T-helper 1 cell (primary cell): Measurements from ENCODE around the gene PEPD.

Experiments
- DNase-seq, 5 donors: peaks; one replicate each; pipeline ENCODE4 v3.0.0-alpha.2; 2012 to 2020

PEPD gene

DNA sequence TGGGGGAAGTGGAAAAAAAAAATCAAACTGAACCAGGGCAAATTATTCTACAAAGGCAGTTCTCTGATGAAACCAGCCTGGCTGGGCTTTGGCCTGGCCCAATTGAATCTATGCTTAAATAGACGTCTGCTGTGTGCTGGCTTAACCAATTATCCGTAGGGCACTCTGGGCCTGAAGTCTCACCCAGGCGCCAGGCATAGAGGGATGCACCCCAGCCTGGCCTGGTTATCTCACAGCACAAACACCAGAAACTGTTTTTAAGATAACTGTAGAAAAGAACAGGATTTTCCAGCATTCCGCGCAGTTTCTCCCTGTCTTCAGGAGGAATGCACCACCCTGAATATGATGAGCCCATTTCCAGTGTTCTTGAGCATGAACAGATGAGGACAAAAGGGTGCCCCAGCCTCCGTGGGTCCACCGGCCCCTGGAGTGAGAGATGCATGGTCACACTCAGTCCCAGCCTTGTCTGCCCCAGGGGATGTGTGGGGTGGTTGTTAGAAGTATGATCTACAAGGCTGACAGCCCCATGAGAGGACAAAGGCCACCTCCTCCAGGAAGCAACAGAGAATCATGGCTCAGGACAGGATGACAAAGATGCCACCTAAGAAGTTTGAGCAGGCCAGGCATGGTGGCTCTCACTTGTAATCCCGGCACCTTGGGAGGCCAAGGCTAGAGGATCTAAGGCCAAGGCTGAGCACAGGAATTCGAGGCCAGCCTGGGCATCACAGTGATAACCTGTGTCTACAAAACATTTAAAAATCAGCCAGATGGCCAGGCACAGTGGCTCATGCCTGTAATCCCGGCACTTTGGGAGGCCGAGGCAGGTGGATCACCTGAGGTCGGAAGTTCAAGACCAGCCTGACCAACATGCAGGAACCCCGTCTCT lies 50.2 kb downstream of the PEPD start:
- DNase-seq, result no peak

DNA sequence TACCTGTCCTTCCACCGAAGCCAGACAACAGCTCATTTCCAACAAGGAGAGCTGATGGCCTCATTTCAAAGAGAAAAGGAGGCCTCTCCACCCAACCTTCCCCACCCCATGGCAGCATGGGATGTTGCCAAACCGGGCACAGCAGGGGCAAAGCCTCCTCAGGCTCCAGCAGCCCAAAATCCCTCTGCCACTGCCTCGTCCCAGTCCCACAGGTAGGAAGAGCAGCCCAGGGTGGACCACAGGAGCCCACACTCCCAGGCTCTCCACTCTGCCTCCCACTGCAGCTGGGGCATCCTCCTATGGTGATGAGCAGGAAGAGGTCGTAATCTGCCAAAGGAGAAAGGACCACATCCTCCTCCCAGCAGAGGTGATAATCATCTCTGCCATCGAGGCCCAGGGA lies 50.9 kb downstream of the PEPD start:
- DNase-seq, result no peak

DNA sequence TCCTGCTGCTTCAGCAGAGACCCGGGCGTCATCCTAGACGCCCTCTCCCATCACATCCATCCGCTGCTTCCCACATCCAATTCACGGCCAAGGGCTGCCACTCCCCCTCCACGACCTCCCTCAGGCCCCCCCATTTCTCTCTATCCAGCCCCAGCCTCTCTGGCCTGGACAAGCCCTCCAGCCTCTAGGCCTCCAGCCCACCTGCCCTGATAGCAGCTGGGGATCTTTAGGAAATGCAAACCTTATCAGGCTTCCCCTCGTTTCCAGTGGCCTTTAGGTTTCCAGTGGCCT lies 51.6 kb downstream of the PEPD start:
- no peak for DNase-seq

DNA sequence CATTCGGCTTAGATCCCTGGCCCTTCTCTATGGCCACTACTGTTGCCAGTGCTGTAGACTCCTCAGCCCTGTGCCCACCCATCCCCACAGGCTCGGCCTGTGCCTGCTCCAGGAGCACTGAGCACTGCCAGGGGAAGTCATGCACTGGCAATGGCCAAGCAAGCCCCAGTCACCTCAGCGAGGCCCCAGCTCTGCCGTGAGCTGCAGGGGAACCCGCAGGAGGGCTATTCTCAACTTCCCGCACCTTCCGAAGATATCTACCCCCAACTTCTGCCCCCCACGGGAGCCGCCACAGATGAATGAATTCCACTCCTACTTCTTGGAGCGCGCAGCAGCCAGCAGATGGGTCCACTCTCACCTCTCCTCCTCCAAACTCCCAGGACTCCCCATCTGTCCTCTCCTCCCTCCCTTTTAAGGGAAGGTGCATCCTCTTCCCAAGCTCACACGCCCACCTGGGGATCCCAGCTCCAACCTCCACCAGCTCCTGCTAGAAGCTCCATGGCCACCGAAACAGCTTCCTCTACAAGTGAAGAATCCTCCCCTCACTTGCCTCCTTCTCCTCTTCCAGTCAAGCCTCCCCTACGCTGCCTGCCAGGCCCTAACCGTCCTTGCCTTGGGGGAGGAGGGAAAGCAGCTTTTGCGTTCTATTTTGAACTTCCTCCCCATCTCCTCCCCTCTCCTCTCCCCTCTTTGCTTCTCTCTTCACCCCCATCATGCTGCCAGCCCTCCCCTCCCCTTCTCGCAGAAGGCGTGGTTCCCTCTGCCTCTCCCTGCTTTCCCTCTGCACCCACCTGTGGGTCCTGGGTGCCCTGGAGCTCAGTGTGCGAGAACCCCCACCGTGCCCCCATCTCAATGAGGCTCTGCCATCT lies 52.2 kb downstream of the PEPD start:
- no peak for DNase-seq

DNA sequence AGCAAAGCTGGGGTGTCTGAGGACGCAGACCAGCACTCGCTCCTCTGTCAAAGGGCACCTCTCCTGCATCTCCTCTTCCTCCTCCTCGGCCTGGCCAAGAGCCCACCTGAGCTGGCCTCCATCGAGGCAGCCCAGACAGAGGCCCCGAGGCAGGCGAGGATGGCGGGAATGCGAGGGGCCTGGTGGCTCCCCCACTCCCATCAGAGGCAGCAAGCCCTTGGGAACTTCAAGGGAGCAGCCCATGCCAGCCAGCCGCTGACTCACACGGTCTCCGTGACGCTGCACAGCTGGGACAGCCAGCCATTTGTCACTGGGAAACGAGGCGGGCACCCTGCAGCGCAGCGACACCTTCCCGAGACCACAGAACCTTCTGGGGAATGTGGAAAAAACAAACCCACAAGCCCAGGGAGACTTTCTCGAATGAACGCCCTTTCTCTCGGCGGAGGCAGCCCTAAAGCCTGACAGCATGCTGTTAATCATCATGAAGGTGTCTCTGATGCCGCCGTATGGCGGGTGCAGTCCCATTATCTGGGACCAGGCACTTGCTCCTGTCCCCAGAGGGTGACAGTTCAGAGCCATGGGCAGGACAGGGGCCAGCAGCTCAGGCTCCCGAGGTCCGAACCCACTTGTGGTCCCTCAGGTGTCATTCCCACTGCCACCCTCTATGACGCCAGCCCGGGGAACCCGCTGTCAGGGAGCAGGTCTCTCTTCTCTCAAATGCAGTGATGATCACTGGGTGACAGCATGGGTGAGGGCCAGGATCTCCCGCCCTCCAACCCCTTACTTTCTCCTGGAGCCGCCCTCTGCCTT lies 53.0 kb downstream of the PEPD start:
- no peak for DNase-seq

DNA sequence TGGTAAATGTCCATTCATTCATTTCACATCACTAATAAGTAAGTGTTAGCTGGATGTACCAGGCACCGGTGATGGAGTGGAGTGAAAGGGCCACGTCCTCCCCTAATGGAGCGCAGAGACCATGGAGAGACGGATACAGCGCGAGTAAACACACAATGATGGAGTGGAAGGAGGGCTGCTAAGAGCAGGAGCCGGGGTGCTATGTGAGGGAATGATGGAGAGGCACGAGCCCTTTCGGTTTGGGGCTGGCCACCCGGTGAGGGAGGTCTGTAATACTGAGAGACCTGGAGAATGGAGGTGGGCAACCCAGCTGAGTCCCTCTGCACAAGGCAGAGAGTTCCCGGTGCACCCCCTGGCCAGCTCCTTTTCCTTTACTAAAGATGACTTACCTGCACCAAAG lies 53.7 kb downstream of the PEPD start:
- no peak for DNase-seq

DNA sequence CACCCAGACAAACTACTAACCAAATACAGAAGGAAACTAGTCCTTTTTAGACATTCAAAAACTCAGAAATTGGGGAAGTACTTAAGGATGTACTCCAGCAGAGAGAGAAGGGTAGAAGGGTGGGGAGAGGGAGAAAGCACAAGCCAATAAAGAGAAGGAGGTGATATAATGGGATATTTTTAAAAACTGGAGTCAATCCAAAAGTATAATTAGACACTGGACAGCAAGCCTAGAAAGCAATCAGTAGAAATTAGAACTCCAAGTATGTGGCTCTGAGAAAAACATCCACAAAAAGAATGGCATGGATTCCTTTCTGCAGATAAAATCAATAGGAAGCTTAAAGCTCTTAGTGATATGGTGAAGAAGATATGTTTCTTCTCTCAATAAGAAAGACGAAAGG lies 55.8 kb downstream of the PEPD start:
- DNase-seq, result no peak

DNA sequence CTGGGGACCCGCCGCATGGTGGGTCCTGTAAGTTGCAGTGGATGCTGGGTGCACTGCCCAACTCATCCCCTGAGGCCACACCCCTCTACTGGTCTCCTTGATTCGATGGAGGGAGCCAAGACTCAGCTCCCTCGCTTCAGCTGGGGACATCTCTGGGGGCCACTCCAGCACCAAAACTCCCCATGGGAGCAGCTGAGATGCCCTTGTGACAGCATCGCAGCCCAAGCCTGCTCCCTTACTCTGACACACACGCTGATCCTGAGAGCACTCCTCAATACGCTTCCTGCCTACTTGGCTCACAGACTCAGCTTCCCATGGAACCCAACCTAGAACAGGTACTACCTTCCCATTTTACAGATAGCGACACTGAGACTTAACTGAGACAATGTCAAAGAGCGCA lies 56.2 kb downstream of the PEPD start:
- DNase-seq, result no peak

DNA sequence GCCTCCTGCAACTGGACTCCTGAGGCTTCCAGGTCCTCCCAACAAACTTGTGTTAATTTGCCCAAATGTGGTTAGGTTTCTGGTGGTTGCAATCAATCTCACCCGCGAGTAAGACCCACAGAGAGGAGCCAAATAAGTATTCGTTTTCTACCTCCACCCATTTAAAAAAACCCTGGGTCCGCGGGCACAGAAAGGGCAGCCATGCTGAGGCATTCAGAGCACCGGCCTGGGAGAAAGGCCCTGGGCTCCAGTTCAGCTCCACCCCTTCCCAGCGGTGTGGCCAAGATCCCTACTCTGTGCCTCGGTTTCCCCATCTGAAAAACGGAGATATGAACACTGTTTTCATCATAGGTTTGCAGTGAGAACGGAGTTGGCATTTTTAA lies 56.9 kb downstream of the PEPD start:
- DNase-seq, result no peak

DNA sequence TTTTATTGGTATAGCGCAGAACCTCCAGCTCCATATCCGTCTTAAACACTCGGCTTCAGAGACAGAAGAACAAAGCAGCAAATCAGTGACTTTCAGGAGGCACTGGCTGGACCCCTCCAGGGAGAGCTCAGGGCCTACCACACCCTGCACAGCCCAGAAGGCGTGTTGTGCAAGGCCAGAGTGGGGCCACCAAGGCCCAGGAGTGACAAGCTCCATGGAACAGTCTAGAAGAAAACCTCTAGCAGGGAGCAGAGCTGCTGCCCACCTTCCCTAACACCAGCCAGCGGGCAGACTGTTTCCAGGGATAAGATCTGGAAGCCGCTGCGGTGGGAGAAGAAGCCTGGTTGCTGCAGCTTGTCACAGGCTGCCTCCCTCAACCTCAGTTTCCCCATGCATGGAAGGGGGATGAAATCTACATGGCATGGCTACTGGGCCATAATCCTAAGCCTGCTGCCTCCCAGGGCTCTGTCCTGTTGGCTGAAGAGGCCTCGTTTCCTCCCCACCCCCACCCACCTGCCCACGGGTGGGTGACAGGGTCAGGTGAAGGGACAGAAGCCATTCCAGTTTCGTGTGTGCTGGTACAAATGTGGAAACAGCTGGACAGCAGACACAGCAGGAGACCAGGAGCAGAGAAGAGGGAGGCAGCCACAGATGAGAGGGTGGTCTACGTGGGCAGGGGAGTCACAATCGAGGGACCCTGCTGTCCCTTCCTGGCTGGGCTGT lies 57.4 kb downstream of the PEPD start:
- DNase-seq, result no peak

DNA sequence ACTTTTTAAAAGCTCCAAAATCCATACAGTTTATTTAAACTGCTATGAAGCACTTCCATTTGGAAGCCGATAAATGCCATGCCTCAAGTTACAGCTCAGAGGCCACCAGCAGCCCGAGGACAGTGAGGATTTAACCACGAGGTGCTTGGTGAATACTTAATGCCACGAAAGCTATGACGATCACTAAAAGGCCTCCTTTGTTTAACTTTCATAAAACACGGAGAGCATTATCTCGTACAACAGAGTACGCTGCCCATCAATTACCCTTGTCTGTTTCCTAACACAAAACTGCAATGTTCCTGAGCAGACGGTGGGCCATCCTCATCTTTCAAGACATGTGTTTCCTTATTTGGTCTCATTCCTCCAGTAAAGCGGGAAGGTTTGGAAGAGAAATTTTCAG lies 58.4 kb downstream of the PEPD start:
- DNase-seq, result no peak

DNA sequence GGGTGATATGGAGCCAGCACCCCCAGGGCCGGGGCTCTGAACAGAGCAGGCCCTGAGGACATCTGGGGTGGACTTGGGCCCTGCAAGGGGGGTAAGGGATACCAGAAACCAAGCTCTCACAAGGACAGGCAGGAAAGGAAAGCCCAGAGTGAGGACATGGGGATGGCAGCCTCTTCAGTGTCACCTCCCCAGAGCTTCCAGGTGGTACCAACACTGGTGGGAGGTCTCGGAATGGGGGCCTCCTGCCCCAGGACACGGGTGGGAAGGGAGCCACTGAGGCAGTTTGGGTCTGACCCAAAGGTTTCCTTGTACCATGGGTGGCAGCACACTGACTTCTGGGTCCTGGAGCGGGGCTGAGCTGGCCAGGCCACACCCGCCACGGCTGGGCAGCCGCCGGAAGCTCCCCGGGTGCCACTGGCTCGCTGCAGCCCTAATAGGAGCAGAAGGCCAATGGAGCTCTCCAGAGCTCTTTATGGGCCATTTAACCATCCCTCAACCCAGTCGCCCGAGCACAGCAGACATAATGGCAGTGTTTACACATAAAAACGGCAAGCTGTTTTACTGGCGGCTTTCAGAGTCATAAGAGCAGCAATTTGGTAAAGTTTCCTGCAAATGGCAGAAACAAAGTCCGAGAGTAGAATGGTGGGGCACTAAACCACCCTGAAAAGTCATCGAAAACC lies 59.3 kb downstream of the PEPD start:
- DNase-seq, result no peak

DNA sequence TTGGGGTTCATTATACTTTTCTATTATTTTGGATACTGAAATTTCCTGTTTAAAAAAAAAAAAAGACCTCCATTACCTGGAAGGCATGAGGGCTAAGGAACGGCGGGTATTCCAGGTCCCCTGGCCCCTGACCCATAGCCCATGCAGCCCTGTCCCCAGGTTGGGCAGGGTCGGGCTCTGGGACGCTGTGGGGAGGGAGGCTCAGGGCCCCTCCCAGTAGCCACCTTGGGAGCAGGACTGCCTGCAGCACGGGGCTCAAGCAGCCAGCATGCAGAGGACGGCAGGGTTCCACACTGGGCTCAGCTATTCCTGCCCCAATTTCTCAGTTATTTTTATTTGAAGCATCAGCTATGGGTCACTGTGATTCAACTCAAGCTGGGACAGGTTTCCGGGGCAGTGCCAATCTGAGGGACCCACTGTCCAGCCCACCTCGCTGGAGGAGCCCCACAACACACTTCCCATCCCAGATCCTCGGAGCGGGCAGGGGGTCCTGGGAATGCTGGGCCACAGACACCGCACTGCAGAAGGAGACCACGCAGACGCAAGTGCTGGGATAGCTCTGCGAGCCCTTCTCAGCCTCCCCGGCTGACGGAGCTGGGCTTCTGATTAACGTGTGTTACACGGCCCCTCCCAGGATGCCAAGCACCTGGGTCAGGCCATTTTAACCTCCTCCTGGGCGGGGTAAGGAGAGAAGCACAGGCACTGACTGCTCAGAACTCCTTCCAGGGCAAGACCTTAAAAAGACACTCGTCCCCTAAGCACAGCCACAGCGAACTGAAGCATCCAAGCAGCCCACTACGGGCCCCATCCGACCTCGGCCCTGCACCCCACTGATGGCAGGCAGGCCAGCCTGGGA lies 60.1 kb downstream of the PEPD start:
- no peak for DNase-seq

DNA sequence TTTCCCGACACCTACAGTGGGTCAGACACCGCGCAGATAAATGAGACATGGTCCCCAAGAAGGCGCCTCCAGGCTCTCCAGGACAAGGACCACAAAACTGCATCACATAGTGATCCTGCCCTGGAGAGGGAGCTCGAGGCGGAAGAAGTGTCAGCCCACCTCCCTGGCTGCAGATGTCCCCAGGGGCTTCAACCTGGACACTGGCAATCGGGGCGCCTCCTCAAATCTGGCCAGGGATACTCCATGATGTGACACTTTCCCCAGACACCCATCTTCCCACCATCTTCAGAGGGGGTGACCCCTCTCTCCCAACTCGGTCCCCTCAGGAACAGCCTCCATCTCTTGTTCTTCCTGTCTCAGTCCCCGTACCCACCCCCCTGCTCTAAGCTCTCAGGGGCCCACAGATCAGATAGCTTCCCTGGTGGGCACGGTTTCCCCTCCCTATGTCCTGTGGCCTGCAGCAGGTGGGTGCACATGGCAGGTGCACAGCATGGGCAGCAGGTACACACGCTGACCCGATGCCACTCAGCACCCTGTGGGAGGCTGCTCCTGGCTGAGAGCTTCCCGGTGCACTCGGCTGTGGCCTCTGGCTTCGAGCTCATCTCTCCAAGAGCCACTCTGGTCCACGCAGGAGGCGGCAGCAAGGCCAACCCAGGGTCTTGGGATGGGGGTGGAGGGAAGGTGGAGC lies 61.2 kb downstream of the PEPD start:
- no peak for DNase-seq

DNA sequence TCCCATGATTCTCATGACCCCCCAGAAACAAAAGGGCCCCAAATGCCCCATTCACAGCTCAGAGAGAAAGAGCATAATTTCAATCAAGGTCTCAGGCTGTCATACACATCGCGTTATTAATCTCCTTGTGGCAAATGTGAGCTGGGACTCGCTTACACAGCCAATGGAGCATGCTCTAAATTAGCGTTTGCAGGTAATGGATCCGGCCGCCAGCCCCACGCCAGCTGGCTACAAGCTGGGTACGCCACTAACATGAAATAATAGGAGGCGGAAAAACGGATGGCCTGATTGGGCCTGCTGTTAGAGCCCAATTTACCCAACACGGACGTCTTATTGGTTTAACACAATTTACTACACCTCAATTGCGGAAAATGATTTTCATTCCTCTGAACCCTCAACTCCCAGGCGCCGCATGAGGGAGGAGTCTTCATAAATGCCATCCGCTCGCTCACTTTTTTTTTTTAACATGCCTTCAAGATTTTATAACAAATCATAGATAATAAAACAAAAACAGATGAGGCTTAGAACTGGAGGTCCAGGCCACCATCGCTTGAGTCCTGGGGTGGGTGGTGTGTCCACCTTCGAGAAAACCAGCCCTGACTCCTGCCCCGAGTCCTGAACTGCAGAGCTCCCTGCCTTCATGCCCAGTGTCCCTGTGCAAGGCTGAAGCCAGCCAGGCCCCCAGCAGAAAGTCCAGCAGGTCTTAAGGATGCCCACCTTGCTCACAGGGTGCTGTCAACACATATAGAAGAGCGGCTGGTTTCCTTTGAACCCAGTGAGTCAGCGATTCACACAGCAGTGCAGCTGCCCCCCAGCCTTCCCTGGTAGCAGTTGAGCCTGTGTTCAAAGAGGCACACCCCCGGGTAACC lies 62.1 kb downstream of the PEPD start:
- no peak for DNase-seq

DNA sequence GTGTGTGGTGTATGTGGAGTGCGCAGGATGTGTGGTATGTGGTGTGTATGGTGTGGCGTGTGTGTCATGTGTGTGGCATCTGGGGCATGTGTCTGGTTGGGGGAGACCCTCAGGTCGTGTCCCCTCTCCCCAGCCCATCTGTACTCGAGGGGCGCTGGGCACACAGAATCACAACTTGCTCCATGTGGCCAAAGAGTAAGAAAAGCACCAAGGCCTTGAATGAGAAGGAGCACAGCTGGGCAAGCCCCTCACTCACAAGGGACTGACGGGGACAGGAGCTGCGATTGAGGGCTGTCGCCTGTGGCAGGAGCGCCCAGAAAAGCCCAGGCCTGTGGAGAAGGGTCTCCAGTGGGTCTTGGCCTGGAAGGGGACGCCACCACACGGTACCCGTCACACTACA lies 62.8 kb downstream of the PEPD start:
- no peak for DNase-seq

DNA sequence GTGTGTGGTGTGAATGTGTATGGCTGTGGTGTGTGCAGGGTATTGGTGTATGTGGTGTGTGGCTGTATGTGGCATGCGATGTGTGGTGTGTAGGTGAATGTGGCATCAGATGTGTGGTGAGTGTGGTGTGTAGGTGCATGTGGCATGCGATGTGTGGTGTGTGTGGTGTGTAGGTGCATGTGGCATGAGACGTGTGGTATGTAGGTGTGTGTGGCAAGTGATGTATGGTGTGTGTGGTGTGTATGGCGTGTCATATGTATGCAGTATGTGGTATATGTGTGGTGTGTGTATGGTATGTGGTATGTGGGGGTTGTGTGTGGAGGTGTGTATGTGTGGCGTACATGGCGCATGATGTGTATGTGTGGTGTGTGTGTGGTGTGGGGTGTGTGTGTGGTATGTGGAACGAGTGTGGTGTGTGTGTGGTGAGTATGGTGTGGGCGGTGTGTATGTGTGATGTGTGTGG lies 63.4 kb downstream of the PEPD start:
- no peak for DNase-seq

DNA sequence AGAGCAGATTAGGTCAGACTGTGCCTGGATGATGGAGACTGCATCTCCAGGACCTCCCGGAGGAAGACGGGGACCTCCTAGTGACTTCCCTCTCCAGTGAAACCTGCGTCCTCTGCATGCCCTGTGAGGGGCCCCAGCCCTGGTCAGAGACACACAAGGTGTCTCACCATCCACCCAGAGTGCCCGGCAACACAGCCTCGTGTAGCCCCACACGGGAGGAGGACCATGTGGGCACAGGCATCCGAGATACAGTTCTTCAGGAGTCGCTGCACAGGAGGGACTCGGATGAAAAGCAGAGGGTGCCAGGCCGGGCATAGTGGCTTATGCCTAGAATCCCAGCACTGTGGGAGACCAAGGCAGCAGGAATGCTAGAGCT lies 64.8 kb downstream of the PEPD start:
- DNase-seq, result no peak

DNA sequence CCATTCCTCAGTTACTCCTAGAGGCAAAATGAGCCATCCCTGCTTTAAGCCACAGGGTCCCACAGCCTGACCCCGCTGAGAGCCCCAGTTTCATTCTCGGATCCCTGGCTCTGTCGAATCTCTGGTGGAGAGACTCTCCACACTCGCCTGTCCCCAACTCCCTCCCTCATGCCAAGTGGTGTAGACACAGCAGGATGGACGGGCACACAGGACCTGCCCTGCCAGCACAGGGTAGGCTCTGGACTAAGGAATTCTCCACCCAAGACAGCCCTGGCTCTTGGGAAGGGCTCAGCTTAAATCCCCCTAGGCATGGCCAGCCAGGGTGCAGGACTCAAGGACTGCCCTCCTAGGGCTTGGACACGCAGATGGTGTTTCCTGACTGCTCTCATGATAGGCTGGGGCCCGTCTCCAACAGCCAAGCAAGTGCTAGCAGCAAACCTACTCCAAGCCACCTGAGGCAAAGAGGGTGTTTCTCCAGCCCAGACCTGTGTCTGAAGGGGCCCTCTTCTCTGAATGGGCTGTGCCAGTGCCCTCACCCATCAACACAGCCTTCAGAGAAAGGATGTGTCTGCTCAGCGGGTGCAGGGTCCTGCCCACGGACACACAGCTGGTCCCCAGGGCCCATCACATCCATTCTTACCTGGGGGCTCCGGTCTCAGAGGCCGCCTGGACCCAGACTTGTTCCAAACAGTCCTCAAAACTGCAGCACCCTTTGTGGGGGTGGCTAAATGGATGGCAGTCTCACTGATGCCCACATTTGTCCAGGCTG lies 65.3 kb downstream of the PEPD start:
- peak in 1 of 5 donors; percentile 3 for DNase-seq
